Measurements from ENCODE around the gene C10orf90. TPM values are rescaled to one million over a fixed set of nuclear protein-coding genes. Genes with fewer than 3 reads are reported as not detected.

C10orf90 gene
- total and polyA plus RNA-seq, 2 experiments from 2014 or later, result not detected

Other genes starting within 250 kb of the C10orf90 start
- 22.3 and 30.6 TPM in 2 replicates for gene DOCK1, start 234.7 kb upstream of the C10orf90 start, total RNA-seq
- gene DOCK1, start 234.7 kb upstream of the C10orf90 start, polyA plus RNA-seq, result 15.0 and 20.9 TPM in 2 replicates

All from cardiac muscle cell (in vitro differentiated cells and primary cell).